Skeletal muscle cell (primary cell): ENCODE results near the gene C1orf116.

Experiments
- DNase-seq: peaks from one replicate; pipeline ENCODE4 v3.0.0-alpha.2; 2010; ENCODE audit warnings: low read depth
- H3K4me3 ChIP-seq: 2 replicates; pipeline ENCODE4 v1.5.1; 2011; ENCODE audit warnings: low read depth, mild to moderate bottlenecking, control low read depth, low read length, moderate library complexity

C1orf116 gene

DNA sequence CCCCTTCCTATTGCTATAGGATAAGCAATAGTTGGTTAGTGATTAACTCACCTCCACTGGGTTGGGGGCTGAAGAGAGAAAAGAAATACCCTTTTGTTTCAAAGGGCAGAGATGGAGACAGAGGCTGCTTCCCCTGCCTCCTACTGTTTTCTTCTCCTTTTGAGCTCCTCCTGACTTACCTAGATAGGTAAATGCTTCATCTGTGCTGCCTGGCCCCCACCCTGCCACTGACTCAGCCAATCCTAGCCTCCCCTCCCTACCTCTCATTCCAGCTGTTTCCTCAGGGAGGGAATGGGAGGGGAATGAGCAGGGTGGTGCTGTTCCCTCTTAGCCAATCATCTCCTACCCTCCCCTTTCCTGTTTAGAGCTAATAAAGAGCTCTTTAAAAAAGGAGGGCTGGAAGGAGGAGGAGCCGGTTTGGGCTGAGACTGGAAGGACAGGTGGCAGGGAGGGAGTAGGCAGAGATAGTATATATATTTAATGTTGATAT is at the start of gene C1orf116:
C1orf116 (minus strand) TSS at position 229 of the 490 bp plus-strand sequence. CDS start 5,158 bp downstream, outside the sequence.
- DNase-seq = no peak
- no peak within 1 kb of the TSS for H3K4me3 ChIP-seq

DNA sequence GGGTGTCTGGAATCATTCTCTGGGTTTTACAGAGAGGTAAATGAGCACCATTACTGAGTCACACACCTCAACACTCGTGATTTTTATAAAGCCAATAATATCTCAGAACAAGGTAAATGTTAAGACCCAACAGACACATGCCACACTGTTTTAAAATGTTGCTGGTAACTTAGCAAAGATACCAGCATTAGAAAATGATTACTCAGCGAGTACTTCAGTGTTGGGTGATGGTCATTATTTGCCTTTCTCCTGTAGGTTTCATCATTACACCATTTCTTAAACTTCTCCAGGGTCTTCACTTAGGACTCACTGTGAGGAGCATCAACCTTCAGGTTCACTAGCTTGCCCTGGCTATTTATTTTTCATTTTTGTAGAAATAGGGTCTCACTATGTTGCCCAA is 49.2 kb upstream of the C1orf116 start:
- no peak overlapping the region for H3K4me3 ChIP-seq
- DNase-seq = no peak

DNA sequence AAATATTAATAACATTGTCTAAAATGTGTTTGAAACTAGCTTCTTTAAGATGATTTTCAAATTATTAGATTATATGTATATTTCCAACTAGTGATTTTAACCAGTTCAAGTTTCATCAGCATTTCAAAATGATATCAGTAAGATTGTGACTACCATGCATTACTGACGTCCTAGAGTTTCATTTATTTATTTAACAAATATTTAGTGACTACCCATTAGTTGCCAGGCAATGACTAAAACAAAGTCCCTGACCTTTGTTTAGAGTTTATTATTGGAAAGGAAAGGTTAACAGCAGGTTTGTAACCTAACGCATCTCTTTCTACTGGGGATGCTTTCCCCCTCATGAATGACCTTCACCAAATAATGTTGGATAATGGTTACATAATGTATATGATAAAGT is 48.5 kb upstream of the C1orf116 start:
- H3K4me3 ChIP-seq = no peak overlapping the region
- DNase-seq = no peak

DNA sequence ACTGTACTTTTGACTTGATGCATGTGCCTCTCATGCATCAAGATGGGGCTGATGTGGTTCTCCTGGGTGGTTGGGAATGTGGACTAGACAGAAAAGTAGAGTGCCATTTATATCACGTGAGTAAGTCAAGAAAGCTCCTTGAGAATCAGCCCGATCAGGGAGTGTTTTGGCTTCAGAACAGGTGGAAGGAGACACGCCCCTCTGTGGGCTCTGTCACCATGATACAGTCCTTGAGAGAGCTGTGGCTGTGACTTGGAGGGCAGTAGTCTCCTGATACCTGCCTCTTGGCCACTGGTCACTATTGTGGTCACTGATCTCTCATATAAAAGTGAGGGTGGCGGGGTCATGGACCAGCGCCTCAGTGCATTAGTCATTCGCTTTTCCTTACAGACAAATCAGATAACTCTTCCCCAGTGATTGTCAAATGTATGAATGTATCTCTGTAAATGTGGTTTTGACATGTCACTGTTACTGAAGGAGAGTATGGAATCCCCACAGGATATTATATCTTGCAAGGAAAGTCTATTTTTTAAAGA is 47.2 kb upstream of the C1orf116 start:
- no peak for DNase-seq

DNA sequence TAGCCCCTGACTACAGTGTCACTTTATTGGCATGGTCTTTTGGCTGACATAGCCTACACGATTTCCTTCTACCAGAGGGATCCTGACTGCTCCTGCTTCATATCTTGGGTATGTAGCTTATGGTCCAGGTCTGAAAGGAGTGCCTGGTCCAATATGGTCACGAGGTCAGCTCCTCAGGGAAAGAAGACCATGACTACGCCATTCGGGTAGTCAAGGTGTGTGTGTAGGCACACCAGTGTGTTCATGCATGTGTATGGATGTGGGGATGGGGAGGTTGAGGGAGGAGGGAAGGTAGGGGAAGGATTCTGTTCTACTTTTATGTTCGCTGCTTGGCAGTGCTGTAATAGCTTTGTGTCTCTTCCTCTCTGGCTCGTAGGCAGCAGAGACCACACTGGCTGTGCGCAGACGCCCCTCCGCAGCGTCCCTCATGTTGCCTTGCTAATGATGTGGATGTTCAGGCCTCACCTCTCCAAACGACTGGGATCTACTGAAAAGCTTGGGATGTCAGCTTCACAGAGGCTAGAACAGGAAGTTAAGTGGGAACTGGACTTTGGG is 46.1 kb upstream of the C1orf116 start:
- H3K4me3 ChIP-seq = no peak overlapping the region
- no peak for DNase-seq

More for the DNA sequence above, 47.2 kb upstream of the C1orf116 start:
- H3K4me3 ChIP-seq = no peak overlapping the region

DNA sequence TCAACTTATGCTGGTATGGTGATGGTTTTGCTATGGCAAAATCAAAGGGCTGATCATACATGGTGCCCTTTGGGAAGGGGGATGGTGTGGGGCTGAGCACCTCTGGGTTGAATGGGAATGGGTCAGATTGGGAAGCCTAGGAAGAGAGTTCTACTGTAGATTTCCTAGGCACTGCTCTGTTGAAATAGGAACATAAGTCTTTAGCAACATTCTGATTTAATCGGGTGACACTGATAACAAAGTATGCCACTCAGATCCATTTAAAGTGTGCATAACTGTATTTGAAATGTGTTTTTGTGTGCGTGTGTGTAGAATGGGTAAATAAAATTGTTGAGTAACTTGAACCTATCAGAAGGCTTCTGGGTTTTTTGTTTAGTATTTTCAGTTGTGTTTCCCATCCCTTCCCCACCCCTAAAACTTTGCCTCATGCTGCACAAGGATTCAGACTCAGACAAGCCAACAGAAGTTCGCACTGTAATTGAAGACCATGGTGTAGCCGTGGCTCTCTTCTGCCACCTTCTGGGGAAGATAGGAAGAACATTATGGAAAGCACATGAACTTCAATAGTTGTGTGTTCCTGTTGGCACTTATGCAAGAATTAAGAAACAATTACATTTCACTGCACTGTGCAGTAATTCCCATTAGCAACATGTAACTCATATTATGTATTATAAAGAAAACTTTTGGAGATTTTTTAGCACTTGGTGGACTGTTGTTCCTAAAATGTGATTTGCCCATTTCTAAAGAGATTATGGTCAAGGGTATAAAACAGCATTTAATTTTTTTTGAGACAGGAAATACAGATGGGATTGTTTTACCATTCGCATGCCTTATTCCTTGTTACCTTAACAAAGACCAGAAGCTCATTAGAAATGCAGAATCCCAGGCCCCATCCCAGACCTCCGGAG is 45.2 kb upstream of the C1orf116 start:
- DNase-seq = peak; percentile 22
- no peak overlapping the region for H3K4me3 ChIP-seq

DNA sequence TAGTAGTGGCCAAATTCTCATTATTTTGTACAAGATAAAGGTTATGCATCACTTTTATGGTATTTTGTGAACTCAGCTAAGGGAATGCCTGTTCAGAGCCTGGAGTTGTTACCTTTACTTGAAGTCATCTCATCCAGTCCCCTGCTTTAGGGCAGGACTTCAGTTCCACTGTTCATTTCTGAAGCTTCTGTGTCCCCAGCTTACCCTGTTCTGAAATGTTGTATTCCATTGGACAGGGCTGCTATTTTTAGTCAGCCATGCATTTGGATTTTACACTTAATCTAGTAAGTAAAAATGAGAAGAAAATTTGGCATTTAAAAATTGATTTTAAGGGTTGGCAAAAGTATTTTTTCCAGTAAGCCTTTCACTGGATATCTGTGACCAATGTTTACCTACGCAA is 44.5 kb upstream of the C1orf116 start:
- no peak overlapping the region for H3K4me3 ChIP-seq
- DNase-seq = no peak

DNA sequence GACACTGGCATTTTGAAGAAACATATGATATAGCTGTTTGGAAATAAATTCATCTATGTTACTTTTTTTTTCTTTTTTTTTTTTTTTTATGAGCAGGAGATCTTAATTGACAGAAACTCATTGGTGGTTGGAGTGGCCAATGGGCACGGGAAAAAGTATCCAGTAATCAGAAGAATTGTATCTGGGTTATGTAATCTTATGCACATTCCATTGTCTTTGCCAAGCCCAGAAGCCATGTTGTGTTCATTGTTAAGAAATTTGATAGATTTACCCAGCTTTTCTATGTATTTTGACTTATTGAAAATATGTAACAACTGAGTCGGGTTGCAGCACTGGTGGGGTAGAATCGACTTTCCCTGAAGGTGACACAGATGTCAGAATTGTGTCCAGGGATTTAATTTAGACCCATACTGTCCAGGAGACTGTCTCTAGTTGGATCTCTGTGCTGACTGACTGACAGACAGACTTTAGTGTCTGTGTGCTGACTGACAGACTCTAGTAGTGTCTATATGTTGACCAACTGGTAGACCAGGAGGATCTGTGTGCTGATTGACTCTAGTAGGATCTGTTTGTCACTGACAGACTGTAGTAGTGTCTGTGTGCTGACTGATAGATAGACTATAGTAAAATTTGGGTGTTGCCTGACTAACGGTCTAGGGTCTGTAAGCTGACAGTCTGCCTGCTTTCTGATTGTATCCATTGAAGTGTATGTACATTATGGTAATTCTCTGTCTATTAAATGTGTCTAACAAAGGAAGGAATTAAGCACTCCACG is 43.8 kb upstream of the C1orf116 start:
- no peak for DNase-seq
- H3K4me3 ChIP-seq = no peak overlapping the region

DNA sequence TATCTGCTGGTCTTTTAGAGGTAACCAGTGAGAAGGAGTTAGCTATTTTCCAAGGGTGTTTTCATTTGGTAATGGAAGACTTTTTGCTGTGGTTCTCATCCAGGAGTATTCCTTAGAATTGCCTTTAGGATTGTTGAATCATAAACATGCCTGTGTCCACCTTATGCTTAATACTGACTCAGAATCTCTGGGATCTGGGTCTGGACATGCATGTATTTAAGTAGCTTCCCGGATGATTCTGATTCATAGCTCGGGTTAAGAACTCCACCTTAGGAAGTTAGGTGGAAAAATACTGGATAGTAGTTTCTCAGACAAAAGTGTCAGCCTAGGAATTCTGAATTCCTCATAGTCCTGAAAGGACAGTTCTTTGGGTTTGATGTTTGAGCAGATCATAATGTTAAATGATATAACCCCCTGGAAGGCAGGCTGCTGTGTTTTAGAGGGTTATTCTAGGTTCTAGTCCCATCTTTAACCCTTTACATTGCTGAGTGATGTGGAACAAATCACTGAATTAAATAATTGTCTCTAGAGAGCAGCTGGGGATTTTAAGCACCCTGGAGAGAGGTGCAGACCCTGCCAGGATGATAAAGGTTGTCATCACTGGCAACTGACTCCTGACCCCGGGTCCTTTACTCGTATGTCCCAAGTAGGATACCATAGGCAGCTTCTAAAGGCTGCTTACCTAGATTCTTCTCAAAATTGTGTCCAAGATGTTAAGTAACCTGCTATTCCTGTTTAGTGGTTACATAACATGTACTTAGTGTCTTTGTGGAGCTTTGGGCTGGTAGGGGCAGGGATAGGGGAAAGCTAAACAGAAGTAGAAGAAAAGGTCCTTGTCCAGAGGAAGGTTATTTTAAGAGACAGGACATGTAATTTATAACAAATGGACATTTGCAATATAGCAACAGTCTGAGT is 41.6 kb upstream of the C1orf116 start:
- H3K4me3 ChIP-seq = no peak overlapping the region
- no peak for DNase-seq

DNA sequence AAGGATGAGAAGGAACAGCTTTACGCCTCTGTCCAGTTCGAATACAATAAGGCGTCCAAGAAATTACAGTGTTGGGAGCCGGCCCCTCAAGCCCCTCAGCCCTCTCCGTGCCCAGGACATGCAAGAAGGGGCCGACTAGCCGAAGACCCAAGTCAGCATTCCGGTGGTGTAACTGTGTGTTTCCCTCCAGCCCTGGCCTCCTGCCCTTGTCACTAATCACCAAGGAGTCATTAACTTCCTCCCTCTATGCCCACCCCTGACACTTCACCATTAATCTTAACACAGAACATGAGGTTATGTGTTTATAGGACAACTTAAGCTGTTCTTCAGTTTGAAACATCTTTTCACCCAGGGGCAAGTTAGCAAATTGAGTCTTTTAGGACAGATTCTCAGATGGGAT is 39.7 kb upstream of the C1orf116 start:
- H3K4me3 ChIP-seq = no peak overlapping the region

DNA sequence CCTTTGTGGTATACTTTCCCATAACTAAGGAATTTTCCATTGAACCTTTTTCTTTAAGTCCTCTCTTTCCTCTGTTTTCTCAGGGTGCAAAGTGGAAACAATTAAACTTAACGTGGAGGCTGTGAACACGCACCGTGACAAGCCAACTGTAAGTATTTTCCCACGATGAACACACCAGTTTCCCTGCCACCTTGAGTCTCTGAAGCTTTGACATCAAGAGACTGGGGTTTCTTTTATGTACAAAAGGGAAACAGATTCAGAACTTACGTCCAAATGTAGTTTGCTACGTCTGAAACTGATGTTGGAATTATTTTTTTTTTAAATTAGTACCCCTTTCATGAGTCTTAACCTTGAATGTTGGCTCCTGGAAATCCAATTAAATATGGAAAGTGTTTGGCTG is 38.9 kb upstream of the C1orf116 start:
- no peak for DNase-seq
- H3K4me3 ChIP-seq = no peak overlapping the region

More for the DNA sequence above, 39.7 kb upstream of the C1orf116 start:
- DNase-seq = no peak

DNA sequence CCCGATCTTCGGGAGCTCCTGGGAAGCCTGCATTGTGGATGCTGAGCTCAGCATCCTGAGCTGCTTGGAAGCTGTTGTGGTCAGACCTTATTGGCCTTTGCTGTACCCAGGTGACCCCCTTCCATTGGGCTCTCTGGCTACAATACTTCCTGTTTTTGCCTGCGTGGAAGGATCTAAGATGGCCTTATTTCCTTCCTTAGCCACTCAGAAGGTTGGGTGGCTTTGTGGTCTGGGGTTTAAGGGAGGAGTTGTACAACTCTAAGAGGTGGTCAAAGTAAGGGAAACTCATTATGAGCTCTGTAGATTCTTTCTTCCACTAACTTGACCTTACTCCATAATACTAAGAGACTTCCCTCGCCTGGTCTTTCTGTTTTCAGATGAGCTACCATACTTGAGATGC is 38.3 kb upstream of the C1orf116 start:
- no peak overlapping the region for H3K4me3 ChIP-seq
- no peak for DNase-seq

DNA sequence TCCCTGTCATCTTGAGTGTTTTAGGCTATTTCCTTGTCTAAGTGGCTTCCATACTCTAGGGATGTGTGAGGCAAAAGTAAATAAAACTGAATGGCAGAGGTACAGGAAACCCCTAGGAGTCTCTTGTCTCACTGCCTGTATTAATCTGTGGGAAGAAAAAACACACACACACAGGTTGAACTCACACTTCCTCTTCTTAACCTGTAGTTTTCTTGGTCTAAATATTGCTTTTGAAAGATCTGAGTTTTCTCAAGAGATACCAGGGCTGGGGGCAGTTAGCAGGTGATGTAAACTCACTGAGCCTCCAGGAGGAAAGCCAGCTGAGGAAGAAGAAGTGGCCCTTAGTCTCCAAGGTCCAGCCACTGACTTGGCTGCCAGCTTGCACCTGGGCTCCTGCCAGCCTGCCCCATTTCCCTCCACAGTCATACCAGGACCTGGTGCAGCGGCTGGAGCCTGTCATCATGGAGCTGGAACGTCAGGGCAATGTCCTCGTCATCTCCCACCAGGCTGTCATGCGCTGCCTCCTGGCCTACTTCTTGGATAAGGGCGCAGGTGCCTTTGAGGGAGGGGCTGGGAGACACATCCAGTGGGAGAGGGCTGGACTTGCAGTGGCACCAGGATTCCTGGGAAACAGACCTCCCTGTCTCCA is 37.4 kb upstream of the C1orf116 start:
- no peak for DNase-seq
- no peak overlapping the region for H3K4me3 ChIP-seq

DNA sequence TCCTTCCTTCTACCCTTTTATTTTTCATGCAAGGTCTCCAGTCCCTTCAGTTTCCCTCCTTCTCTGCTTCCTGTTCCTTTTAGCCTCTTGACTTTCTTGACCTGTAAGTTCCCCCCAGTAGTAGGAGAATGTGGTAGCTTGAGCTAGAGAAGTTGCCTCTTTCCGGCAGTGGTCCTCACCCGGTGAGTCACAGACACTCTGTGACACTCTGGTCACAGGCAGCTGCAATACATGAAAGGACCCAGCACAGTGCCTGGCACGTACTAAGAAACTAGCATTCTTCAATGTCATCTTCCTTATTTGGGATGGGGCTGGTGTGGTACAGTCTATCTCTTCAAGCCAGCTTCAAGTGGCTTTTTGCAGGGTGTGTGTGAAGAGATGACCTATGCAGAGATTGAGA is 36.5 kb upstream of the C1orf116 start:
- no peak overlapping the region for H3K4me3 ChIP-seq
- no peak for DNase-seq

DNA sequence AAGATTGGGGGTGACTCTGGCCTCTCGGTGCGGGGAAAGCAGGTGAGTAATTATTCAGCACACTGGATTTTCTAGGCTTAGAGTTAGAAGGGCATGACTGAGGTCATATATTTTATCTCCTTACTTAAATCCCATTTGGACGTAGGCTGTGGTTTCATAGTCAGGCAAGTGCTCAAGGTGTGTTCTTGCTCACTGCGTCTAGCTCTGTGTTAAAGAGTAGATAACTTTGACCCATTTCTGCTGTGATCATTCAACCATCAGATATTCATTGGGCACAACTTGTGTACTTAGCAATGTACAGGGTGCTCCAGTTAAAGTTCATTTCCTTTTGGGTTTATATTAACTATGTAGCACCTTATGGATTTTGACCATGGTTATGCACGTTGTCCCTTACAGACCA is 35.1 kb upstream of the C1orf116 start:
- no peak for DNase-seq
- no peak overlapping the region for H3K4me3 ChIP-seq

DNA sequence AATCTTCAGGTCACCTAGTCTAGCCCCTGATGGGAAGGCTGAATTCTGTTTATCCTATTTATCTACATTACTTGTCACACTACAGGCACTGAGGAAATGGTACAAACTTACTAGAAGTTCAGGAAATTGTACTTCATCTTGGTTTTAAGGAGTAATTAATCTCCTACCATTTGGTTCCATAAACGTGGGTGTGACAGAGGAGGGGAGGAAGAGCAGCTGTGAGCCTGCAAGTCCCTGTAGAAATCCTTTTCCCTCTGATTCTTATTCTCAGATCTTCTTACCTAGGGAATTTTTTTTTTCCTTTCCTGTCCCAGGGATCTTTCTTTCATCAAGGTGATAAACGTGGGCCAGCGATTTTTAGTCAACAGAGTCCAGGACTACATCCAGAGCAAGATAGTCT is 34.6 kb upstream of the C1orf116 start:
- no peak overlapping the region for H3K4me3 ChIP-seq
- DNase-seq = no peak

DNA sequence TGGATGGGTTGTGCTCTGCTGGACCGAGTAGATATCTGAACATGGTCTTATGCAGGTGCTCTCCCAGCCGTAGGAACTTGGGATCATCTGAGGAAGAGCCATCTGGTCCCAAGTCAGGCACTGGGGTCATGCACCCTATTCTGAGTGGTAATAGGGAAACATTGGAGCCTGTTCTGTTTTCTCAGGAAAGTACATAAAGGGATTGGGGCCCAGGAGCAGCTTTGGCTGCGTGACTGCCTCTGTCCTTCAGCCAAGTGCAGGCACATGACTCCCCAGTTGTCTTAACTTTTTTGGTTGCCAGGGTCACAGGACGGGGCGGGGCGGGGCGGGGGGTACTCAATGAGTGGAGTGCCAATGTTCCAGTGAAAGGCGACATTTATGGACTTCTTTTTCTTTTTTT is 32.0 kb upstream of the C1orf116 start:
- DNase-seq = no peak
- no peak overlapping the region for H3K4me3 ChIP-seq

DNA sequence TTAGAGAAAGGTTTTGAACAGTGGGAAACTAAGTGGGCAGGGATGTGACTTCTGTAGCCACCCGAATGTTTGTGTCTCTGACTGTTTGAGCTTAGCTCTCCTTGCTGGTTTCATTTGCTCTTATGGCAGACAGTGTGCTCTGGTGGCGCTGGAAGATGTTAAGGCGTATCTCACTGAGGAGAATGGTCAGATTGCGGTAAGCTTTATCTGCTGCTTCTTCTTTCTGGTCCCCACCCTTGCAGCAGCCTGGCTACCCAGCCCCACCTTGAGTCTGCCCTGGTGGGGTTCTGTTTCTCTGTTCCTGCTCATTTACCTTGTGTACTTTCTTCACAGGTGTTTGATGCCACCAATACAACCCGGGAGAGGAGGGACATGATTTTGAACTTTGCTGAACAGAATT is 30.5 kb upstream of the C1orf116 start:
- no peak overlapping the region for H3K4me3 ChIP-seq
- no peak for DNase-seq
